Measurements from ENCODE around the gene FAM111A.

FAM111A gene

GRCh38 chr11:59141673-59142460, 789 bp upstream of the FAM111A start:
- DNase-seq (ENCODE audit: low read depth): no peak

- no peak for DNase-seq (ENCODE audit: low read depth)
Observed at GRCh38 chr11:59144096-59144495, 1.4 kb downstream of the FAM111A start.

- peak; percentile 13 for DNase-seq (ENCODE audit: low read depth)
Observed at GRCh38 chr11:59144579-59145345, 2.1 kb downstream of the FAM111A start.

- no peak for DNase-seq (ENCODE audit: low read depth)
Observed at GRCh38 chr11:59145534-59145933, 2.9 kb downstream of the FAM111A start.

GRCh38 chr11:59151761-59152160, 9.1 kb downstream of the FAM111A start:
- no peak for DNase-seq (ENCODE audit: low read depth)

GRCh38 chr11:59152312-59152951, 9.8 kb downstream of the FAM111A start:
- DNase-seq (ENCODE audit: low read depth): no peak

GRCh38 chr11:59154610-59155009, 12.0 kb downstream of the FAM111A start:
- DNase-seq (ENCODE audit: low read depth): no peak

GRCh38 chr11:59157433-59157832, 14.8 kb downstream of the FAM111A start:
- DNase-seq (ENCODE audit: low read depth): no peak

- DNase-seq (ENCODE audit: low read depth): no peak
Observed at GRCh38 chr11:59158206-59159068, 15.8 kb downstream of the FAM111A start.

- DNase-seq (ENCODE audit: low read depth): no peak
Observed at GRCh38 chr11:59164028-59164427, 21.4 kb downstream of the FAM111A start.

- DNase-seq (ENCODE audit: low read depth): peak; percentile 76
Observed at GRCh38 chr11:59171508-59172322, 29.1 kb downstream of the FAM111A start, which contains the start of gene DTX4. TSS of gene DTX4 (plus strand) at chr11:59172132. CDS start at chr11:59172596, 464 bp downstream.

GRCh38 chr11:59172345-59173079, 29.9 kb downstream of the FAM111A start:
- no peak for DNase-seq (ENCODE audit: low read depth)

- no peak for DNase-seq (ENCODE audit: low read depth)
Observed at GRCh38 chr11:59173080-59173963, 30.7 kb downstream of the FAM111A start.

- DNase-seq (ENCODE audit: low read depth): no peak
Observed at GRCh38 chr11:59173964-59174663, 31.5 kb downstream of the FAM111A start.

GRCh38 chr11:59174664-59175033, 32.0 kb downstream of the FAM111A start:
- DNase-seq (ENCODE audit: low read depth): no peak

- DNase-seq (ENCODE audit: low read depth): no peak
Observed at GRCh38 chr11:59175091-59175501, 32.4 kb downstream of the FAM111A start.

GRCh38 chr11:59176330-59176729, 33.7 kb downstream of the FAM111A start:
- DNase-seq (ENCODE audit: low read depth): no peak

- DNase-seq (ENCODE audit: low read depth): no peak
Observed at GRCh38 chr11:59178402-59178801, 35.7 kb downstream of the FAM111A start.

GRCh38 chr11:59179121-59179520, 36.5 kb downstream of the FAM111A start:
- no peak for DNase-seq (ENCODE audit: low read depth)

Measured in stimulated activated CD8-positive, alpha-beta memory T cell treated with anti-CD3 and anti-CD28 coated beads, Interleukin-15, amount 100 ng/mL, for 24 hours (primary cell).